Activated CD8-positive, alpha-beta T cell treated with anti-CD3 and anti-CD28 coated beads for 36 hours (primary cell): ENCODE measurements around the gene PEA15. TPM values are rescaled to one million over a fixed set of nuclear protein-coding genes. Genes with fewer than 3 reads are reported as not detected.
A peak's percentile ranks its signal among the peaks of the same experiment; 100 is the strongest.

ENCODE experiments used
- ATAC-seq: fragments of 200-7000 bp; cut with Tn5 transposase; one replicate; pipeline ENCODE4 v1.10.0; 2021; ENCODE audit warnings: mild to moderate bottlenecking, moderate library complexity
- CTCF ChIA-PET: fragments of 350-600 bp; sonication (Branson Sonifier 250); formaldehyde crosslinking; loops from one replicate; lab custom pipeline; 2021; ENCODE audit warnings: antibody characterized with exemption; lab: Charles Lee
- POLR2A ChIA-PET: fragments of 350-600 bp; sonication (Branson Sonifier 250); formaldehyde crosslinking; loops from one replicate; lab custom pipeline; 2021; ENCODE audit warnings: antibody characterized with exemption; lab: Charles Lee
- DNase-seq: peaks from one replicate; pipeline ENCODE4 v3.0.0-alpha.2; 2020
- H3K27ac Mint-ChIP-seq: one replicate; pipeline ENCODE4 v1.8.0; 2021; ENCODE audit warnings: mild to moderate bottlenecking, mixed read lengths
- H3K27me3 Mint-ChIP-seq: one replicate; pipeline ENCODE4 v1.8.0; 2021; ENCODE audit warnings: mixed read lengths
- H3K36me3 Mint-ChIP-seq: one replicate; pipeline ENCODE4 v1.8.0; 2021; ENCODE audit warnings: low read depth, mixed read lengths
- H3K4me1 Mint-ChIP-seq: one replicate; pipeline ENCODE4 v1.8.0; 2021; ENCODE audit warnings: low read depth, mixed read lengths
- H3K4me3 Mint-ChIP-seq: one replicate; pipeline ENCODE4 v1.8.0; 2021; ENCODE audit warnings: mild to moderate bottlenecking, moderate library complexity, mixed read lengths
- H3K9me3 Mint-ChIP-seq: one replicate; pipeline ENCODE4 v1.8.0; 2021; ENCODE audit warnings: mixed read lengths
- intact Hi-C: fragments of 100-400 bp; cut with micrococcal nuclease; formaldehyde crosslinking; loops from one replicate; pipeline ENCODE4 v1.10.0; 2022
- total RNA-seq, 2 experiments: library from RNA; stranded (reverse); gene quantifications; one replicate each; pipeline ENCODE4 v1.2.3, GENCODE V29; 2021
- TF ChIP-seq, protein P1 (sequence below): fragments of 200-600 bp; IDR thresholded peaks from one replicate; pipeline ENCODE4 v1.8.0; 2022; ENCODE audit warnings: antibody characterized with exemption, mild to moderate bottlenecking

PEA15 gene
- total RNA-seq, 2 experiments from 2014 or later: 31.8 to 34.1 TPM

DNA sequence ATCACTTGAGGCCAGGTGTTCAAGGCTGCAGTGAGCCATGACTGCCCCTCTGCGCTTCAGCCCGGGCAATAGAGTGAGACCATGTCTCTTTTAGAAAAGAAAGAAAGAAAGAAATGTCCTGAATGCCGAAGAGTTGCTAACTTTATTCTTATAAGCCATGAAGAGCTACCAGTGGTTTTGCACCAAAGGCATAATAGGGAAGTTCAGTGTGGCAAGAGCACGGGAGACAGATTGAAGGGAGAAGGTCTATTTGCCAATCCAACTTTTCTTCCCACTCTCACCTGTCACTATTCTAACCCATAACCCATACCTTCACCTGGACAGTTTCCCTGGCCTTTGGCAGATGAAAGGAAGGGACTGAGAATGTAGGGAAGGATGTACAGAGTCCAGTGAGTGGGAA is 4.4 kb upstream of the PEA15 start:
- no peak for DNase-seq
- Mint-ChIP-seq H3K36me3 (no peaks in the 10 kb centered on the region), H3K4me3 (no peak overlapping the region), H3K4me1 (peaks cover 11% of the 10 kb centered on the region), H3K9me3 (no peaks in the 10 kb centered on the region), H3K27ac (no peak overlapping the region), H3K27me3 (no peaks in the 10 kb centered on the region)
- POLR2A ChIA-PET: no interaction called here
- no peak for ATAC-seq
- intact Hi-C loops: no loop called here
- CTCF ChIA-PET: interaction anchor here (2.3 to 3.6 kb wide), 4 partner anchors 10 to 99 kb away, joined by 9 to 21 read pairs (median 16); partner anchors contain the start of gene CASQ1
- TF ChIP-seq, protein P1, sequence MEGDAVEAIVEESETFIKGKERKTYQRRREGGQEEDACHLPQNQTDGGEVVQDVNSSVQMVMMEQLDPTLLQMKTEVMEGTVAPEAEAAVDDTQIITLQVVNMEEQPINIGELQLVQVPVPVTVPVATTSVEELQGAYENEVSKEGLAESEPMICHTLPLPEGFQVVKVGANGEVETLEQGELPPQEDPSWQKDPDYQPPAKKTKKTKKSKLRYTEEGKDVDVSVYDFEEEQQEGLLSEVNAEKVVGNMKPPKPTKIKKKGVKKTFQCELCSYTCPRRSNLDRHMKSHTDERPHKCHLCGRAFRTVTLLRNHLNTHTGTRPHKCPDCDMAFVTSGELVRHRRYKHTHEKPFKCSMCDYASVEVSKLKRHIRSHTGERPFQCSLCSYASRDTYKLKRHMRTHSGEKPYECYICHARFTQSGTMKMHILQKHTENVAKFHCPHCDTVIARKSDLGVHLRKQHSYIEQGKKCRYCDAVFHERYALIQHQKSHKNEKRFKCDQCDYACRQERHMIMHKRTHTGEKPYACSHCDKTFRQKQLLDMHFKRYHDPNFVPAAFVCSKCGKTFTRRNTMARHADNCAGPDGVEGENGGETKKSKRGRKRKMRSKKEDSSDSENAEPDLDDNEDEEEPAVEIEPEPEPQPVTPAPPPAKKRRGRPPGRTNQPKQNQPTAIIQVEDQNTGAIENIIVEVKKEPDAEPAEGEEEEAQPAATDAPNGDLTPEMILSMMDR: no peak

DNA sequence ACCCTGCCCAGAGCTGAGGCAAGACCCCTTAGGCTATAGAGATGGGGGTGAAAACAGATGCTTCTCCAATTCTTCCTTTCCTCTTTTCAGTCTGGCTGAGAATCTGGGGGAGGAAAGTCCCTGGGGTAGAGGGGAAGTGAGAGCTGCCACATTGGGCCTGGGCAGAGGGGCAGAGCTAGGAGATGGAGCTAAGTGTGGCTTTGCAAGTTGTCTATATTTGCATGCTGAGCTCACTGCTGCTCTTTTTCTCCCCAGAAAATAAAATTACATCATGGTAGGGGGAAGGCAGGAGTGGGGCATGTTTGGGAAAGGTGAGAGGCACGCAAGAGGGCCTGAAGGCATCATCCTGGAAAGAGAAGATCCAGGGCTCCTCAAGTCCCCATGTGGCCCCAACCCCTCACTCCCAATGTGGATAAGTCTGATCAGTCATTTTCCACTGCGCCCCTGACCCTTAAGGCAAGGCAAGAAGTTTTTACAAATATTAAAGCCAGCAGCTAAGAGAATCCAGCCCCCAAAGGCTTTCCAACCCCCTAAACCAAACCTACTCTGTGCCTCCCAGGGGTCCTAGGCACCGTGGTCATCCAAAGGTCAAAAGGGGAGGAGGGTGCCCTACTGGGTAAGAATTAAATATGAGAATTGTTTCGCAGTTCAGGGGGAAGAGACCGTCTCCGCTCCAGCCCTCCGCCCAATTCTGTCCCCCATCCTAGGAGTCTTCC is 500 bp upstream of the PEA15 start:
- intact Hi-C loops: loop anchor here (2.0 to 5.0 kb wide), 2 partner anchors 30 to 102 kb away; no protein-coding TSS in a partner anchor
- POLR2A ChIA-PET: interaction anchor here (0.7 to 2.6 kb wide), 8 partner anchors 9 to 134 kb away, joined by 3 to 6 read pairs (median 3); no protein-coding TSS in a partner anchor
- peak; percentile 20 for DNase-seq
- Mint-ChIP-seq H3K9me3 (no peaks in the 10 kb centered on the region), H3K4me3 (peak overlapping the region; percentile 82), H3K36me3 (peaks cover 10% of the 10 kb centered on the region), H3K4me1 (peaks cover 41% of the 10 kb centered on the region), H3K27me3 (no peaks in the 10 kb centered on the region), H3K27ac (peak overlapping the region; percentile 82)
- ATAC-seq: peak; percentile 26
- TF ChIP-seq, protein P1: no peak
- CTCF ChIA-PET: interaction anchor here (0.6 to 5.9 kb wide), 9 partner anchors 9 to 119 kb away, joined by 3 to 31 read pairs (median 10); partner anchors contain the start of gene CASQ1

DNA sequence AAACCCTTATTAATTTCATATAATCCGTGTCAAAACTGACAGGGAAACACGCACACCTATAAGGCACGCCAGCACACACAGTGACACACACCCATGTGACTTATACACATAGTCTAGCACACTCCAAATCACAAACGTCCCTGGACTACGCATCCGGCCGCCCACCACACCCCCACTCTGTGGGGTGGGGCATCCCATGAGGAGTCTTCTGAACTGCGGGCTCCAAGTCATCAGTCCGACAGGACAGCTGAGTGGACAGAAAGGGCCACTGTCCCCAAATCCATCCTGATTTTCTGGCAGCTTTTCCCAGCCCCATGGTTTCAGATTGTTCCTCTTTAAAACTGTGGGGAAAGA is 829 bp downstream of the PEA15 start:
- TF ChIP-seq, protein P1: no peak
- ChIA-PET POLR2A (interaction anchor here (0.9 to 2.6 kb wide), 5 partner anchors 10 to 69 kb away, joined by 3 to 6 read pairs (median 5); no protein-coding TSS in a partner anchor), CTCF (interaction anchor here (0.9 to 5.9 kb wide), 6 partner anchors 12 to 121 kb away, joined by 3 to 31 read pairs (median 6); no protein-coding TSS in a partner anchor)
- peak; percentile 81 for ATAC-seq
- DNase-seq: peak; percentile 71
- Mint-ChIP-seq H3K27me3 (no peaks in the 10 kb centered on the region), H3K36me3 (peaks cover 18% of the 10 kb centered on the region), H3K4me1 (peaks cover 48% of the 10 kb centered on the region), H3K27ac (peak overlapping the region; percentile 74), H3K4me3 (peak overlapping the region; percentile 82), H3K9me3 (no peaks in the 10 kb centered on the region)
- intact Hi-C loops: loop anchor here (5.0 kb wide), 1 partner anchor 104 kb away; no protein-coding TSS in a partner anchor

DNA sequence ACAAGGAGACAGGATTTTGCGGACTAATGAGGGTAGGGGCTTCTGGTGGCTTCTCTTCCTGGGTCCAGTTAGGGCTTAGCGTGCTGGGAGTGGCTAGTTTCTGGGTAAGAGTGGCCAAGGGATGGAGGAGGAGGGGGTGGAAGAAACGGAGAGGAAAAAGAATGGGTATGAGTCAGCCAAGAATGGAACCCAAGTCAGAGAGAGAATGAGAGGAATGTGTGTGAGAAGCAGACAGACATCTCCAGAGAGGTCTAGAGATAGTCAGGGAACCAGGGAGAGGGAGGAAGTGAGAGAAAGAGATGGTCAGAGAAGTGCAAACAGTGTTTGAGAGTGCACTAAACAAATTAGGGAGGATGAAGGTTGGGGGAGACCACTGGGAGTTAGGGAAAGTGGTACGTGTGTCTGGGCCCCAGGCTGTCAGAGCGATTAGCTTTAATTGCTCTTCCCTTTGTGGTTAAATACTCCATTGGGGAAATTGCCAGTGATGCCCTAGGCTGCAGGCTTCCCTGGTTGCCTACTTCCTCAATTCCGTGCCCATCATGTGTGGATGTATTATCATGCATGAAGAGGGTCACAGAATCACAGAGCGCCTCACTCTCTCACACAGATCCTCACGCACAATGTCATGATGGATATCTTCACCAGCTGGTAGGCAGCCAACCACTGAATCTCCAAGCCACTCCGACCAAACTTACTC is 1.4 kb downstream of the PEA15 start:
- H3K36me3 Mint-ChIP-seq: peaks cover 18% of the 10 kb centered on the region
- H3K27ac Mint-ChIP-seq: peak overlapping the region; percentile 74
- TF ChIP-seq, protein P1: no peak
- ChIA-PET POLR2A (interaction anchor here (0.8 to 2.2 kb wide), 5 partner anchors 13 to 68 kb away, joined by 3 to 6 read pairs (median 3); no protein-coding TSS in a partner anchor), CTCF (interaction anchor here (1.0 to 5.9 kb wide), 6 partner anchors 11 to 121 kb away, joined by 3 to 31 read pairs (median 6); no protein-coding TSS in a partner anchor)
- H3K4me1 Mint-ChIP-seq: peaks cover 48% of the 10 kb centered on the region
- peak overlapping the region; percentile 82 for H3K4me3 Mint-ChIP-seq
- no peak for DNase-seq
- intact Hi-C loops: loop anchor here (5.0 kb wide), 1 partner anchor 104 kb away; no protein-coding TSS in a partner anchor
- ATAC-seq: no peak
- no peaks in the 10 kb centered on the region for H3K9me3 Mint-ChIP-seq
- no peaks in the 10 kb centered on the region for H3K27me3 Mint-ChIP-seq
